Stimulated activated CD4-positive, alpha-beta T cell treated with anti-CD3 and anti-CD28 coated beads, Interleukin-12 subunit alpha, Interleukin-12 subunit beta, amount 100 ng/mL, for 24 hours (primary cell): Measurements from ENCODE around the gene ANAPC1.
"Not testable (repeated sequence)": the region's sequence is repeated elsewhere in the genome, so short reads cannot be mapped to it uniquely, and the experiment has no call there.

Source experiments
- DNase-seq, 2 experiments: peaks; one replicate each; pipeline ENCODE4 v3.0.0-alpha.2; 2020; ENCODE audit warnings: low read depth in 2 of 2

ANAPC1 gene

GRCh38 chr2:111735420-111735819 is 148.6 kb downstream of the ANAPC1 start:
- not testable (repeated sequence) for DNase-seq

GRCh38 chr2:111729812-111730458 is 154.1 kb downstream of the ANAPC1 start:
- not testable (repeated sequence) for DNase-seq

GRCh38 chr2:111727611-111728110 is 156.3 kb downstream of the ANAPC1 start:
- DNase-seq = peak in 1 of 2 experiments; percentile 27

GRCh38 chr2:111725742-111726141 is 158.3 kb downstream of the ANAPC1 start:
- DNase-seq = not testable (repeated sequence)

DNA sequence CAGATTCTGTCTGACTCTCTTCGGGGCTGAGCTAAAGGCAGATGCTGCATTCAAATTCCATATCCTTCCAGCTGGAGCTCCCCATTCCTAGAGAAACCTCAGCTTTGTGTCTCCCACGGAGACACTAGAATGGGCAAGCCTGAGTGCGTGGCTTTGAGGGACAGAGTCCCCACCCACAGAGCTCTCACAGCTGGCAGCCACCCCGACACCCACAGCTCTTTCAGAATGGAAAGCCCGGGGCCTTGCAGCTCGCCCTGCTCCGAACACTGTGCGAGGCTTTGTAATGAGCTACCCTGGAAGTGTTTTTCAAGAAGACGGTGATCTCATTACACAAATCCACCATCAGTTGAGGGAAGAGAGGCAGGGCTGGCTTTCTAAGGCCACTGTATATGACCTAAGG is 164.4 kb downstream of the ANAPC1 start:
- not testable (repeated sequence) for DNase-seq
